D721Med (cell line): ENCODE measurements around the gene IL17REL.
A peak's percentile ranks its signal among the peaks of the same experiment; 100 is the strongest.

Experiments used
- DNase-seq: peaks from one replicate; pipeline ENCODE4 v3.0.0; 2011; ENCODE audit warnings: low spot score; ENCODE audit not compliant: insufficient read length
- FAIRE-seq: peaks from 2 replicates; lab custom pipeline; 2011; peaks lifted over from hg19 to GRCh38; lab: Jason Lieb, UNC
- CTCF ChIP-seq: IDR thresholded peaks from 2 replicates; pipeline ENCODE4 v1.5.1; 2012; ENCODE audit warnings: mild to moderate bottlenecking, control low read depth; ENCODE audit not compliant: insufficient read depth; ENCODE audit errors: missing control alignments

Gene IL17REL

DNA sequence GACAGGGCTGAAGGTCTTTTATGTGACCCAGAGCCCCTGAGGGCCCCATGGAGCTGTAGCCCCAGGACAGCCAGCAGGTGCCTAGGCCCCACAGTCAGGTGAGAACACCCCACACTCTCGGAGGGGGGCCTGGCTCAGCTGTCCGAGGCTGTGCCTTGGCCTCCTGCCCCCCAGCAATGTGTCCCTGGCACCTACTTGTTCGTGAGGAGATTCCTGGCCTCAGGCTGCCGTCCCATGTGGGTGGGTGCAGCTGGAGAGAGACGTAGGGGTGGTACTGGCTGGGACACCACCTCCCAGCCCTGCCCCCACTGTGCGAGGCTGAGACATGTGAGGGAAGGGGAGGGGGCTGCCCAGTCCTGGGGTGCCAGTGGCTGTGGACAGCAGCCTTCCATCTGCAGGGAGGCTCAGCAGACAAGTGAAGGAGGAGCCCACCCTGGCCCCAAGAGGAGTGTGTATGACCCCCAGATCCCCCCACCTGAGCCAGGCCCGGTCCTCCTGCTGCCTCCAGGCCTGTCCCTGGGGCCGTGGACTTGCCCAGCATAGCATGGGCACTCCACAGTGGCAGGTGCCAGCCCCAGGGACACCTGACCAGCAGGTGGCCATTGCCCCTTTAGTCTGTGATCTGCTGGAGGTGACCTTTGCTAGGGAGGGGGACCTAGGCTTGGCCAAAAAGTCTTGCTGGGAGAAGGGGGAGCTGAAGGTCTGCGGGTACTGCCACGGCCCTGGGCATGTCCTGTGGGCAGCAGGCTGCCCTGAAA lies 17.0 kb downstream of the IL17REL start:
- FAIRE-seq (no peak), DNase-seq (no peak)
- no peak for TF ChIP-seq CTCF

- DNase-seq (no peak), FAIRE-seq (no peak)
- no peak for TF ChIP-seq CTCF
Measured at GRCh38 chr22:49995041-49995360, 17.6 kb downstream of the IL17REL start.

- DNase-seq (no peak), FAIRE-seq (no peak)
- no peak for TF ChIP-seq CTCF
Measured at GRCh38 chr22:49994361-49995040, 18.1 kb downstream of the IL17REL start.

- FAIRE-seq: no peak
- DNase-seq: no peak
- TF ChIP-seq CTCF: no peak
Measured at GRCh38 chr22:49993649-49994360, 18.8 kb downstream of the IL17REL start.

GRCh38 chr22:49992921-49993648 lies 19.5 kb downstream of the IL17REL start:
- TF ChIP-seq CTCF: peak; percentile 50
- FAIRE-seq: no peak
- no peak for DNase-seq

DNA sequence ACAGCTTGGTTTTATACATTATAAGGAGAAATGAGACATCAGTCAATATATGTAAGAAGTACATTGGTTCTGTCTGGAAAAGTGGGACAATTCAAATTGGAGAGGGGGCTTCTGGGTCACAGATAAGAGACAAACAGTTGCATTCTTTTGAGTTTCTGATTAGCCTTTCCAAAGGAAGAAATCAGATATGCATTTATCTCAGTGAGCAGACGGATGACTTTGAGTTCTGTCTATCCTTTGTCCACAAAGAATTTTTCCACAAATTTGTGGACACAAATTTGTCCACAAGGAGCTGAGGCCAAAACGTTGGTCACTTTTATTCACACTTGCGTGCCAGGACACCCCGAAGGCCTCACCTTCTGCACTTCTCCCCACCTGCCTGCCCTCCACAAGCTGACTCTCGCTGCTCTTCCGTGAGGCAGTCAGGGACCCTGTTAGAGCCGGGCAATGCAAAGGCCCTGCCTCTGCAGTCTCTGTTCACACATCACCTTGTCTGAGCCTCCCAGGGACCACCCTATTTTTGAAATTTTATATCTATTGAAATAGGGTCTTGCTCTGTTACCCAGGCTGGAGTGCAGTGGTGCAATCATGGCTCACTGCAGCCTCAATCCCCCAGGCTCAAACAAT lies 20.5 kb downstream of the IL17REL start:
- TF ChIP-seq CTCF: no peak
- DNase-seq: no peak
- no peak for FAIRE-seq
